Gastroesophageal sphincter (tissue), 3 donors: ENCODE data around the gene PSAP.

Experiments used
- POLR2A ChIP-seq, 2 donors: fragments of 450-650 bp; IDR thresholded peaks; one replicate each; pipeline ENCODE4 v1.6.1; 2017; ENCODE audit warnings: antibody characterized with exemption in 2 of 2, mild to moderate bottlenecking in 2 of 2, moderate library complexity in 1 of 2
- TF ChIP-seq, protein P1 (sequence below), 4 experiments: fragments of 200-600 bp in 2 of 4; fragments of 450-650 bp in 2 of 4; sonication (generic) in 1 of 4; IDR thresholded peaks; one replicate each; pipeline ENCODE4 v1.5.1; 2017 to 2019; ENCODE audit warnings: antibody characterized with exemption in 4 of 4, mild to moderate bottlenecking in 2 of 4, moderate library complexity in 2 of 4

DNA sequence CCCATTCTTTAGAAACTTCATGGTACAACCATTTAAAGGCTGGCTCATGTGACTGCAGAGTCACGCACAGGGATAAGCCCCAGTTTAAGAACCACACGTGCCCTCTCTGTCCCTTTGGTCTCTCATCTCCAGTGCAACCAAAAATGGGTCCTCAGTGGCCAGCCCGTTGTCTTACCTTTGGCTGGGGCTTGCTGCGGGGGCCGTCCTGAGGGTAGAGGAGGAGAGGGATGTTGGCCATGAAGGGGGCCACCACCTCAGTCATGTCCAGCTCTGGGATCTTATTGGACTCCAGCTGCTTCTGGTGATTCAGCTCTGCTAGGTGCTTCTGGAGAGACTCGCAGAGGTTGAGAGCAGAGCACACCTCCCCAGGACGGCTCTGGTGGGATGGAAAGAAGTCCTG lies 22.3 kb downstream of the PSAP start:
- TF ChIP-seq, protein P1, sequence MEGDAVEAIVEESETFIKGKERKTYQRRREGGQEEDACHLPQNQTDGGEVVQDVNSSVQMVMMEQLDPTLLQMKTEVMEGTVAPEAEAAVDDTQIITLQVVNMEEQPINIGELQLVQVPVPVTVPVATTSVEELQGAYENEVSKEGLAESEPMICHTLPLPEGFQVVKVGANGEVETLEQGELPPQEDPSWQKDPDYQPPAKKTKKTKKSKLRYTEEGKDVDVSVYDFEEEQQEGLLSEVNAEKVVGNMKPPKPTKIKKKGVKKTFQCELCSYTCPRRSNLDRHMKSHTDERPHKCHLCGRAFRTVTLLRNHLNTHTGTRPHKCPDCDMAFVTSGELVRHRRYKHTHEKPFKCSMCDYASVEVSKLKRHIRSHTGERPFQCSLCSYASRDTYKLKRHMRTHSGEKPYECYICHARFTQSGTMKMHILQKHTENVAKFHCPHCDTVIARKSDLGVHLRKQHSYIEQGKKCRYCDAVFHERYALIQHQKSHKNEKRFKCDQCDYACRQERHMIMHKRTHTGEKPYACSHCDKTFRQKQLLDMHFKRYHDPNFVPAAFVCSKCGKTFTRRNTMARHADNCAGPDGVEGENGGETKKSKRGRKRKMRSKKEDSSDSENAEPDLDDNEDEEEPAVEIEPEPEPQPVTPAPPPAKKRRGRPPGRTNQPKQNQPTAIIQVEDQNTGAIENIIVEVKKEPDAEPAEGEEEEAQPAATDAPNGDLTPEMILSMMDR (IDR thresholded peaks at IDR 0.05), result no peak
- TF ChIP-seq POLR2A (IDR thresholded peaks at IDR 0.05), result no peak
